GM11168 (cell line): ENCODE results near the gene GRIA3.
"Not testable (repeated sequence)": the region's sequence is repeated elsewhere in the genome, so short reads cannot be mapped to it uniquely, and the experiment has no call there.

Experiments used
- in situ Hi-C: fragments of 300-500 bp; cut with MboI; formaldehyde crosslinking; loops from one replicate; pipeline ENCODE4 v1.12.0; 2022; ENCODE audit warnings: low sequenced_read_pairs; ENCODE audit not compliant: unreplicated experiment

Gene GRIA3

DNA sequence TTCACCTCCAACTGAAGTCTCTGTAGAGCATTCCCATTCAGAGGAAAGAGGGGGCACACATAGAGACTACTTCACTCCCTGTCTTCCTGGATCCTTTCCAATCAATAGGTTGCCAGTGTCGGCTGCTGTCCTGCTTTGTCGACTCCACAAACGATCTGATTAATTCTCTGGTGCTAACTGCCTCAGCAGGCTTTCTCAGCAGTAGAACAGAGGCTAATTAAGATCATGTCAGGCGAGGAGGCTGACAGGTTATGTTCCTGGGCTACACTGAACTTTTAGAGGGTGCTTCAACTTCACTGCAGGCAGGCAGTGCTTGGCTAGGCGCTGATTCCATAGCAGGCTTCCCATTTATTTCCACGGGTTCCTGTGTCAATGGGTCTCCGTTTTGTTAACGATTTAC, 79.2 kb downstream of the GRIA3 start:
- in situ Hi-C loops, result no loop called here

DNA sequence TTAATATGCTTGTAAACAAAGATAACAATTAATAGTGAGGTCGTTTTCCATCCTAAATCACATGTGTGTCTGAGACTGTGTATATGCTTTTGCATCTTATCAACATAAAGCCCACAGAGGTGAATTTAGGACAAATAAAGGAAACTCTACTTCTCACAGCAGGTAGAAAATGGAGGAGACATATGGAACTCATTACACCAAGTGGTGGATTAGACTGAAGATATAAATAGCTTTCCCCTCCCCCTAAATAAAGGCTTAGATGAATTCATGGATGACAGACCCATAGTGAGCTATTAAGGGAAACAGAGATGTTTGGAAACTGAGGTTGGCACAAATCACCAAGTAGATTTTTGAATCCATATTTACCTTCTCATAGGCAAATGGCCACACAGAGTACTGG, 79.7 kb downstream of the GRIA3 start:
- in situ Hi-C loops, result no loop called here

DNA sequence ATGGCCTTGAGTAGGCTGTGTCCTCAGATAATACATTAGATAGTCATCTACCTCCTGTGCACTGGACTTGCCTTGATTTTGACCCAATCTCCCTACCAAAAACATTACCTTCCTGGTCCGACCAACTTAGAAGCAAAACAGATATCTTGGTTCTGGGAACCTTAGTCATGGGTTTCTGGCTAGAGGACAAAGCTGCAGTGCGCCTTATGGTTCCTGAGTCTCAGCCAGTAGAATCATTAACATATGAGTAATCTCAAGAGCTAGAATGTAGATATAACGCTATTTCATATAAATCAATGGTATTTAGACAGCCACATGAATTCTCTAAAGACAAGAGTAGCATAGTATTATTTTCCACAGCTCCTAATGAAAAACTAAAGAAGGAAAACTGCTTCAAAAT, 83.1 kb downstream of the GRIA3 start:
- in situ Hi-C loops, result no loop called here

DNA sequence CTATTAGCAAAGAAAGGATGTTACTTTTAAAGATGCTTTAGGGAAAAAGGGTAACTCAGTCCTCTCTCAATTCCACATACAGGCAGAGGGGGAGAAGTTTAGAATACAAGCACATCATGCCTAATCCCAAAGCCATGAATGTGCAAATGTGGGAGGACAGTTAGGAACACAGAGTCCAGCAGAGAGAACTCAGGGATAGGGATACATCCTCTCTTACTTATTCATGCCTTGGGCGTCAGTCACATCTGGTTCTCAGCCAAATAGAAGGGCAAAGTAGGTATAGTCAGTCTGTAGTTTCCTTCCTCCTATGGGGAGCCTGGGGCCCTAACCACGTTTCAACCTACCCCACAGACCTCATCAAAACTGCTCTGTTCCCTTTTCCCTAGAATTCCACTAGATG, 87.8 kb downstream of the GRIA3 start:
- in situ Hi-C loops, result no loop called here

DNA sequence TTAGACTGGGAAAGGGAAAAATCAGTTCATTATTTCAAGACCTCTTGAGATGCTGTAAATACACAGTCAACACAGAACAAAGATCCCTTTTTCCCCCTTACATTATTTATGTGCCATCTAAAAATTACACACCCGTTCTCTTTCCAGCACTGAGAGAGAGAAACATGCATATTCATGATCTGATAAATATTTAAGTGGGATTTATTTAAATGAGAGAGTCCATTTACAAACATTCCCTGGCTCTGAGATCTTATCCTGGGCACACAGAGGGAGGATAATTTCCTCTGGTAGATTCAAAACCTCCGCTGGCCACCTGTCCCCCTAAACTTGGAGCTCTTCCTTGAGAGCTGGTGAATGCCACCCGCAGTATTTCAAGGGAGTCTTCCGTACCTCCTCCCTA, 88.6 kb downstream of the GRIA3 start:
- in situ Hi-C loops, result no loop called here

DNA sequence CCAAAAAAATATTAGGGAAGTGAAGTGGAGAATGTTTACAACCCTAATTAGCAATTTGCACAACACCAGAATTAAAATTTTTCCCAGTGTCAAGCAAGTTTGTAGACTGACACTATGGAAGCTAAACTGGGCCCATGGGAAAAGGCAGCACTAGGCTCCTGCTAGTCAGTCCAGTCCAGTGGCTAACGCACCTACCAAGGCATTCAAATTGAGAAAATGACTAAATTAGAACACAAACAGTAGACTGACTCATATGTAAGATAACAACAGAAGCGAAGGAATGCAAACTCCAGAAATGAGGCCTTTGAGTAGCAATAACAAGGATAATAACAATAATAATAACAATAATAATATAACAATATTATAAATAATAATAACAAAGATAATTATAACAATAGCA, 90.7 kb downstream of the GRIA3 start:
- in situ Hi-C loops, result no loop called here

DNA sequence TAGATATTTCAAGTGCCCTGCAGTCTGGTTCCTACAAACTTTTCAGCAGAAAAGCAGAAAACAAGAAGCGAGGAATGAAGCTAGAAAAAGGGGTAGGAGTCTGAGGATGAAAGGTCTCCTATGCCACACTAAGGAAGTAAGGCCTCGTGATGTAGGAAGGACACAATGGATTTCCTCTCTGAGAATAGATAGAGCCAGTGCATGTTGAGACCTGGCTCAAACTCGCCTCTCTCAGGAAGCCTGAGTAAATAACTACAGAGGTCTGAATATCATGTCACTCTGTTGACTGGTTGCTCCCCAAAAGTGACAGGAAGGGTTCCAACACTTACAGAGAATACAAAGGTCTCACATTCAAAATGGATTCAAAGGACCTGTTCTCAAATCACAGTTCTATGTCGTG, 93.3 kb downstream of the GRIA3 start:
- in situ Hi-C loops, result no loop called here

DNA sequence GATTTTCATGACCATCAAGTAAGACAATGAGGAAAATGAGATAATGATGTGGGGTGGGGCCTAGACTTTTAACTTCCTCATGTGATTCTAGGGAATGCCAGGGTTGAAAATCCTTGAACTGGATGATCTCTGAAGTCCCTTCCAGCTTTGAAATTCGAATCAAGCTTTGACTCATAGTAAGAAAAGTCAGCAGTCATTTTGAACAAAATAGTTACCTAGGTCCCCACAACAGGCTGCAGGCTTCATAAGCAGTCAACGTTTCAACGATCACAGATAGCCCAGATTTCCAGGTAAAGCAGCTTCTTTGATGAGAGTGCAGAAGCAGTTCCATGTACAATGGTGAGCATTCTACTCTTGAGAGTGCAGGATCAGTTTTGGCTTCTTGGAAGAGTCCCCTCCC, 93.7 kb downstream of the GRIA3 start:
- in situ Hi-C loops, result no loop called here

DNA sequence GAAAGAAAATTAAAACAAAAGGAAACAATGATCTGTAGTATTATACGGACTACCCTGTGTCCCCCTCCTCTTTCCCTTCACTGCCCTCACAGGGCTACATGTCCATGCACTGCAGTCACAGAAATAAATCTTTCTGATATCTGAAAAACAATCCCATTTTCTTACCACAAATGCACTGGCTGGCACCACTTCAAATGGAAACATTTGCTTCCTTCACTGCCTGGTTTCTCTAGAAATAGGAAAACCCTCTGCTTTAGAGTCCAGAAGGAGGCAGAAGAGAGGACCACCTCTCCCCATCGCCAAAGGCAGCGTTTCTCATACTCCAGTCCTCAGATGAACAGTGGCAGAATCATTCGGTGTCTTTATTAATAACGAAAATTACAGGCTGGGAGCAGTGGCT, 98.2 kb downstream of the GRIA3 start:
- in situ Hi-C loops, result no loop called here

DNA sequence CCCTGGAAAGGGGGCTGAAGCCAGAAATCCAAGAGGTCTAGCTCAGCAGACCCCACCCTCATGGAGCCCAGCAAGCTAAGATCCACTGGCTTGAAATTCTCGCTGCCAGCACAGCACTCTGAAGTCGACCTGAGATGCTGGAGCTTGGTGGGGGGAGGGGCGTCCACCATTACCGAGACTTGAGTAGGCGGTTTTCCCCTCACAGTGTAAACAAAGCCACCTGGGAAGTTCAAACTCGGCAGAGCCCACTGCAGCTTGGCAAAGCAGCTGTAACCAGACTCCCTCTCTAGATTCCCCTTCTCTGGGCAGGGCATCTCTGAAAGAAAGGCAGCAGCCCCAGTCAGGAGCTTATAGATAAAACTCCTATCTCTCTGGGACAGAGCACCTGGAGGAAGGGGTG, 99.3 kb downstream of the GRIA3 start:
- in situ Hi-C loops, result not testable (repeated sequence)

DNA sequence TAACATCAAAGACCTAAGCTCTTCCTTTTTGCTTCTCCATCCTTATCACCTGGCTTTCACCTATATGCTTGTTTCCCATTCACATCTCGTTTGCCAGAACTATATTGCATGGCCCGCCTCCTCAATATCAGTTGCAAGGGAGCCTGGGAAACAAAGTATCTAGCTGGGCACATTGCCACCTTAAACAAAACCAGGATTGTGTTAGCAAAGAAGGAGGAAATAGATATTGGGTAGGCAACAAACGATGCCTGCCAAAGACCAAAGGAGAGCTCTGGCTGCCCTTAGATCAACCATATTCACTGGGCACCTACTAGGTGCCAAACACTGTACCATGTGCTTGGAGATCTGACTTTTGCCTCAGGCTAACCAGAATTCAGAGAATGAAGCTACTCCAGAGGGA, 107.5 kb downstream of the GRIA3 start:
- in situ Hi-C loops, result no loop called here

DNA sequence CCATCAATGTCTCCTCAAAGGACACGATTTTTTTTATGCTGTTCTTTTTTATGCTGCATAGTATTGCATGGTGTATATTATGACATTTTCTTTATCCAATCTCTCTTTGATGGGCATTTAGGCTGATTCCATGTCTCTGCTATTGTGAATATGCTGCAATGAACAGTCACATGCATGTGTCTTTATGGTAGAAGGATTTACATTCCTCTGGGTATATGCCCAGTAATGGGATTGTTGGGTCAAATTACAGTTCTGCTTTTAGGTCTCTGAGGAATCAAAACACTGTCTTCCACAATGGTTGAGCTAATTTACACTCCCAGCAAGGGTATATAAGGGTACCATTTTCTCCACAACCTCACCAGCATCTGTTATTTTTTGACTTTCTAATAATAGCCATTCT, 113.9 kb downstream of the GRIA3 start:
- in situ Hi-C loops, result no loop called here

DNA sequence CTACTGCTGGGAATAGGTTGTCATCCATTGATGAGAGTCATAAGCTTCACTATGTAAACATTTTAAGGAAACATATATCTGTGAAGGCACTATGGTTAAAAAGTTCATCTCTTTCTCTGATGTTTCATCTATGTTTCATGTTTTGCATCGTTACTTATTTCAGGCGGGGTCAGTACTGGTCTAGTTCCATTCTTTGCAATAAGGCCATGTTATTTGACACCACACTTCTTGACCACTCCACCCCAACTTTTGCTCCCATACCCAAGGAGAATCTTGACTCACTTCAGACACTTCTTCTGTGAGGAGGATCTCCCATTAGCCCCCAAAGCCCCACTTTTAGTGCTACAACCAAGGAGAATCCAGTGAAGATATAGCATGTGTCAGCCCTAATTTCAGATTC, 119.4 kb downstream of the GRIA3 start:
- in situ Hi-C loops, result no loop called here

DNA sequence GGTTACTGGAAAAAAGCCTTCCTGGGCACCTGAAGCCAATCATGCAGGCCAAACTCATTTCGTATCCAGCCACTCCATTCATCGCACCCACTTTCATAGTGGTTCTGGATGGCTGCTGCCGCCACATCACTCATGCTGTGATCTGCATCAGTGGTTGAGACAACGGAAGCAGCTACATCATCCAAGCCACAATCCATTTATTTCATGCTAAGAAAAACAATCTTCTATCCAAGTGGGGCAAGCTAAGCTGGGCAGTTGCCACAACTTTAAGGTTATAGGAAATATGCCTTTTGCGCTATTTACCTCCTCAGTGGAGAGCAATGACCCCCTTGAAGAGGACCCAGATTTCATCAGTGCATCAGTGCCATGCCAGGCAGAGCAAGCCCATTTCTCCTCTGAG, 124.6 kb downstream of the GRIA3 start:
- in situ Hi-C loops, result no loop called here

DNA sequence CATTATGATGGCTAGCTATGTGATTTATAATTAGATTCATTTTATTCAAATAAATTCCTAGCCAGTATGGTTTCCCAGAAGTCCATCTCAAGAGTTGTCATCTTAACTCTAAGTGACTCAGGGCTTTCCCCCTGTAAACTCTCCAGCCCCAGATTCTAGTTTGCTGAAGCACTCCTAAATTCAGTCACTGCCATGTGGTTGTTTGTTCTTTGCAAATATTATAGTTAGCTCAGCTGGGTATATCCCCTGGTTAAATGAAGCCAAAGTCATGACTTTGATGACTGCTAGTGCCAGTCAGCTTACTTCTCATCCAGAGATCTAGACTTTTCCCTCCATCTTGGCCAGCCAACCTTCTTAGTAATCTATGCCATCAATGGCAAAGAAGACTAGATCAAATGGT, 126.0 kb downstream of the GRIA3 start:
- in situ Hi-C loops, result no loop called here

DNA sequence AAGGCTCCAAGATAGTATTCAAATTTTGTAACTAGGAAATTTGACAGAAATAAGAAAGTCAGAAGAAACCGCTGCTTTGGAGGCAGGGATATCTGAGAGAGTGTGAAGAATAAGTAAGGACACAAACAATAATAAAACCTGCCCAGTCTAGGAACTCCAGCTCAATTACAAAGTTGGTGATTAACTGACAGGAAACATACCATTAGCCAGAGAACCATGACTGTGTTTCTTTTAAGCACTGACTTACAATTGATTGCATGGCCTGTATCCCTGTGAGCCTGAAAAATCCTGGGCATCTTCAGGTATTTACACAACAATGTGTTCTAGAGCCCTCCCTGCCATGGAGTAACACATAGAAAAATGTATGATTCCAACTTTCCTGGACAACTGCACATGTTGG, 127.4 kb downstream of the GRIA3 start:
- in situ Hi-C loops, result no loop called here

DNA sequence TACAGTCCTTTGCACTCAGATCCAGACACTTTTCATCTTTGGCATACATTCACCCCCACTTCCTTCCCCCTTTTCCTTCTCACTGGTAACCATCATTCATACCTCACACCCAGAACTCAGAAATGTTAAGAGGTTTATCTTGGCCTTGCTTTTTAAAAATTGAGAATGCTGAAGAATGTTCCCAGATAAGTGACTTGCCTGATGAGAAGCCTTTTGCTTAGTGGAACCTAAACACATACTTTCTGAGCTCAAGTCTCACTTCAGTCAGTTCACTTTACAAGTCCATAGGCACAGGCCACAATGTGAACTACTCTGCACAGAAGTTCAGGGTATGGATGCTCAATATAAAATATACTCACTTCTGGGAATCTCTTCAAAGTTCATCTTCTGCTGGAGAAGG, 129.4 kb downstream of the GRIA3 start:
- in situ Hi-C loops, result no loop called here

DNA sequence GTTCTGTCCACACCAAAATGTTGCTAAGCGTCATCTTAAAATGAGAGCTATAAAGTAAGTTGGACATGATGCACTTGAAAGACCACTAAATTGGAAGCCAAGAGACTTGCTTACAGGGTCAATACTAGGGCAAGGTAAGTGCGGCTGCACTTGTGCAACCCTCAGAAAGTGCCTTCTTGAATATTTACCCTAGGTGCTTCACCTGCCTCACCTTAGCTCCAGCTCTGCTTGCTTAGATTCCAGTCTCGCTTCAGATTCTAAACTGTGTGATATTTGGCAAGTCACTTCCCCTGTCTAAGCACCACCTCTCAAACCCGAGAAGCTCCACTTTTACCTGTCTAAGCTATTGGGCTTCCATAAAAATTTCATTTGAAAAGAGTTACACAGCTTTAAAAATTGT, 136.5 kb downstream of the GRIA3 start:
- in situ Hi-C loops, result no loop called here

DNA sequence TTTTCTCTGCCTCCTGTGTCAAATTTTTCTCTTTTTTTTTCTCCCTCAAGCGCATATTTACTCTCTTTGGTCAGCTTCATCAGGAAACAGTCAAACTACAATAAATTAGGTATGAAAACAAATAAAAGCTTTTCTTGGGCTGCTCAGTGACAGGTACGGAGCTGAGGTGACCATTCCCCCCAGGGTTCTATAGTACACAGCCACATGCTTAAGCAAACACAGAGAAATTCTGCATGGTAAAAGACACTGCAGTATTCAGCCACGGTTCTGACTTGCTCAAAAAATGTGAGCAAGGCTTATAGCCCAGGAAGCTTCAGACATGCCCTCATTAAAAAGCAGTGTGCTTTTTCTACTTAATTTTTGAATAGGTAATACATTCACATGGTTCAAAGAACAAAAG, 138.5 kb downstream of the GRIA3 start:
- in situ Hi-C loops, result no loop called here

DNA sequence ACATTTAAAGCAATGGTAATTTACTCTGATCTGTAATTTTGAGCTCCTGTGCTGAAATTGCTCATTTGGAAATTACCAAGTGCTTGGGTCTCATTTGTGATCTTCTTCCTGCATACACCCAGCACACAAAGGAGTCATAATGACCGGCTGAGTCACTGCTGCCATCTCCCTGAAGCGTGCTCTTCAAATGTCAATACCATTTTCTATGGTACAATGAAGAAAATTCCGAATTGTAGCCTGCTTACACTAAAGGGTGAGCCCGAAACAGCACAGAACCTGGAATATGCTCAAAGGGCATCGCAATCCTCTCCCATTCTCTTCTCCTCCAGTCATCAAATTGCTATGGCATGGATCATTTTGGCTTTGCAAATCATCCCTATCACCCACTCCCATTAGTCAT, 140.5 kb downstream of the GRIA3 start:
- in situ Hi-C loops, result no loop called here

DNA sequence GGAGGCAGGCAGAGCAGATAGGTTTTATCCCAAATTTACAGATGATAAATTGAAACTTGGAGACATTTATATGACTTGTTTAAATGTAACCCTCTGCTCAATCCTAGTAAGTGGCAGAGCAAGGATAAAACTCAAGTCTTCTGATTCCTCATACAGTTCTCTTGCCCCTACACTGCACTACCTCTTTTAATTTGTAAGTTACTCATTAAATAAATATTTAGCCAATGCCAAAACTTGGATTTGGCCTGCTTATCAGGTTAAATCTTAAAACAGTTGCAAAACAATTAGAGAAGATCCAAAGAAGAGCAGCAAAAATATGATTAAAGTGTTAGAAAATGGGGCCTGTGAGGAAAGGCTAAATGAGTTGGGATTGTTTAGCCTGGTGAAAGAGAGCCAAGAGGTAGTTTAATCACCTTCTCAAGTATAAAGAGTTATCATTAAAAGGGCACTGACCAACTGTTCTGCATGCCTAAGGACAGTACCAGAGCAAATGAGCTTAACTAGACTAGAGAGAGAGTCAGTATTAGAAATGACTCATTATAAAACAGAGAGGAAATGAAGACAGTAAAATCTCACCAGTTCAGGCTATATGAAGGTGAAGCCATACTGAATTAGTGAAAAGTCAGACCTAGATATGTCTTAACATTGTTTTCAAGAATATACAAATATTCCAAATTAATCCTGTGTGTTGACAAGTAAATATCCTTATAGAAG, 146.3 kb downstream of the GRIA3 start:
- in situ Hi-C loops, result no loop called here

DNA sequence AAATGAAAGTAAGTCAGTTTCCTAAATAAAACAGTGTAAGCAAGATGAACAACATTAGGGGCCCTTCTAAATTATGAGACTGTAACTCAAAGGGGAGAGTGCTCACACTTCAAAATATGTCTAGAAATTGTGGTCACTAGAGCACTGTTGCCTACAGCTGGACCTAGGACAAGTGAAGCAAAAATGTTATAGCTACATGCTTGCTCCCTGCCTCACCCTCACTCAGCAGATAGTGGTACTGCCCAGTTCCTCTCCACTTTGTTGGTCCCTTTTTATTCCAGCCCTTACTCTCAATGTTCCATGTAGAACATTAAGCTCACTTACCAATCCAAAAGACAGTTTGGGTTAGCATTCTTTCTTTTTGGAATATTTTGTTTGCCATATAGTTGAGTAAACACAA, 147.3 kb downstream of the GRIA3 start:
- in situ Hi-C loops, result no loop called here

DNA sequence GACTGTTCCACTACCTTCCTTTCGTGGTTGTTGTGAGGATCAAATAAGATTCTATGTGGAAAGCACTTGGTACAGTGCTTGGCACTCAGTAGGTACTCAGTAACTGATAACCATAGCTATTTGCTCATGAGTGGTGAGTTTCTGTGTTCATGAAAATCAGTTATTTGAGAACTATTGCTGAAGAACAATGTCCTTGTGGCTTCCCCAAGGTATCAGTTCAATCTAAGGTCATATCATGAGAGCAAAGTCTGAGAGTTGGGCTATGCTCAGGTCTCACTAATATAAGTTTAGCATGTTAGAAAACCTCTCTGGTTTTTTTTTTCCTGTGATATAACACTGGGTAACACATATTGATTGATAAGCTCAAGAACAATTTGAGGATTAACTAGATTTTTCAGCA, 147.8 kb downstream of the GRIA3 start:
- in situ Hi-C loops, result no loop called here
